ENCODE data around the gene RAD51B. TPM values are rescaled to one million over a fixed set of nuclear protein-coding genes. Genes with fewer than 3 reads are reported as not detected.

The RAD51B gene
- total RNA-seq, 1 experiment from 2014 or later, result 29.9 TPM

- H3K36me3 ChIP-seq (ENCODE audit: low read depth), result no peaks in the 10 kb centered on the region
- no peaks in the 10 kb centered on the region for H4K20me1 ChIP-seq (ENCODE audit: insufficient read depth)
- no peak overlapping the region for H3K4me3 ChIP-seq
- intact Hi-C loops (cut with micrococcal nuclease; ENCODE audit: unreplicated experiment), result no loop called here
- no peak overlapping the region for H2AFZ ChIP-seq
- H3K4me2 ChIP-seq, result no peak overlapping the region
- no peaks in the 10 kb centered on the region for H3K9me2 ChIP-seq (ENCODE audit: insufficient read depth)
- H3K27me3 ChIP-seq (ENCODE audit: insufficient read depth, low read depth), result no peaks in the 10 kb centered on the region
- H3F3A ChIP-seq (ENCODE audit: insufficient read depth, low read depth), result no peaks in the 10 kb centered on the region
- H3K27ac ChIP-seq, result no peak overlapping the region
- DNase-seq, result no peak
- no peaks in the 10 kb centered on the region for H3K9me3 ChIP-seq (ENCODE audit: insufficient read depth, low read depth)
- H3K4me1 ChIP-seq (replicated peaks; ENCODE audit: insufficient read depth), result peaks cover 7% of the 10 kb centered on the region
- TF ChIP-seq EZH2 (IDR thresholded peaks at IDR 0.05; ENCODE audit: low read depth) (no peak), CTCF (conservative IDR thresholded peaks at IDR 0.05) (no peak)
- BruUV-seq (replicated peaks), result no TSS peak
- POLR2A ChIA-PET (ENCODE audit: unreplicated experiment), result interaction anchor here (0.6 kb wide), 1 partner anchor 1517 kb away, joined by 17 read pairs; the partner anchor contains the start of gene PALS1
- no peaks in the 10 kb centered on the region for H3K79me2 ChIP-seq (ENCODE audit: low read depth)
- CTCF ChIA-PET, result no interaction called here
Observed at GRCh38 chr14:68758301-68758700, 938.7 kb downstream of the RAD51B start.

- ChIA-PET POLR2A (ENCODE audit: unreplicated experiment) (interaction anchor here (0.7 kb wide), 1 partner anchor 492 kb away, joined by 5 read pairs; no protein-coding TSS in a partner anchor), CTCF (no interaction called here)
- H3K79me2 ChIP-seq (ENCODE audit: low read depth), result no peaks in the 10 kb centered on the region
- H3K4me3 ChIP-seq, result no peak overlapping the region
- no peak overlapping the region for H3K27ac ChIP-seq
- no peak overlapping the region for H3K4me2 ChIP-seq
- TF ChIP-seq EZH2 (IDR thresholded peaks at IDR 0.05; ENCODE audit: low read depth) (no peak), CTCF (conservative IDR thresholded peaks at IDR 0.05) (no peak)
- intact Hi-C loops (cut with micrococcal nuclease; ENCODE audit: unreplicated experiment), result no loop called here
- no peak overlapping the region for H2AFZ ChIP-seq
- no peak for DNase-seq
- no peaks in the 10 kb centered on the region for H4K20me1 ChIP-seq (ENCODE audit: insufficient read depth)
- H3K9me3 ChIP-seq (ENCODE audit: insufficient read depth, low read depth), result no peaks in the 10 kb centered on the region
- no peaks in the 10 kb centered on the region for H3K9me2 ChIP-seq (ENCODE audit: insufficient read depth)
- H3K27me3 ChIP-seq (ENCODE audit: insufficient read depth, low read depth), result no peaks in the 10 kb centered on the region
- no peaks in the 10 kb centered on the region for H3F3A ChIP-seq (ENCODE audit: insufficient read depth, low read depth)
- H3K4me1 ChIP-seq (replicated peaks; ENCODE audit: insufficient read depth), result peaks cover 7% of the 10 kb centered on the region
- H3K36me3 ChIP-seq (ENCODE audit: low read depth), result no peaks in the 10 kb centered on the region
- no TSS peak for BruUV-seq (replicated peaks)
Observed at GRCh38 chr14:68759017-68759560, 939.5 kb downstream of the RAD51B start.

- CTCF ChIA-PET, result no interaction called here
- Histone ChIP-seq H3K27ac (no peak overlapping the region), H4K20me1 (ENCODE audit: insufficient read depth) (no peaks in the 10 kb centered on the region), H3K9me2 (ENCODE audit: insufficient read depth) (no peaks in the 10 kb centered on the region), H3K27me3 (ENCODE audit: insufficient read depth, low read depth) (no peaks in the 10 kb centered on the region), H2AFZ (no peak overlapping the region), H3K4me1 (replicated peaks; ENCODE audit: insufficient read depth) (peaks cover 7% of the 10 kb centered on the region), H3K4me2 (no peak overlapping the region), H3F3A (ENCODE audit: insufficient read depth, low read depth) (no peaks in the 10 kb centered on the region), H3K4me3 (no peak overlapping the region), H3K36me3 (ENCODE audit: low read depth) (no peaks in the 10 kb centered on the region), H3K79me2 (ENCODE audit: low read depth) (no peaks in the 10 kb centered on the region), H3K9me3 (ENCODE audit: insufficient read depth, low read depth) (no peaks in the 10 kb centered on the region)
- no peak for DNase-seq
- intact Hi-C loops (cut with micrococcal nuclease; ENCODE audit: unreplicated experiment), result no loop called here
- no TSS peak for BruUV-seq (replicated peaks)
- POLR2A ChIA-PET (ENCODE audit: unreplicated experiment), result no interaction called here
- no peak for TF ChIP-seq EZH2 (IDR thresholded peaks at IDR 0.05; ENCODE audit: low read depth)
- TF ChIP-seq CTCF (conservative IDR thresholded peaks at IDR 0.05), result no peak
Observed at GRCh38 chr14:68759937-68760336, 940.4 kb downstream of the RAD51B start.
